Measurements from ENCODE around the gene HSDL1. TPM values are rescaled to one million over a fixed set of nuclear protein-coding genes. Genes with fewer than 3 reads are reported as not detected.

HSDL1 gene
- total and polyA plus RNA-seq, 2 of the 8 experiments (the other 6 are each of a cell fraction or from before 2014, with no cell fraction given): 25.0 to 55.7 TPM

Other genes starting within 250 kb of the HSDL1 start
- 5.8 and 7.0 TPM in 2 replicates for gene MLYCD, start 246.1 kb downstream of the HSDL1 start, total RNA-seq (2021; fragmentation: NEBNext Ultra II Directional; extraction: Animal tissue kit (Norgen Biotek cat#: 25700))
- 3.7 and 4.6 TPM in 2 replicates for gene MLYCD, start 246.1 kb downstream of the HSDL1 start, polyA plus RNA-seq (2011; rRNA removed)
- 0.48 and 0.58 TPM in 2 replicates for gene OSGIN1, start 191.9 kb downstream of the HSDL1 start, total RNA-seq (2021; fragmentation: NEBNext Ultra II Directional; extraction: Animal tissue kit (Norgen Biotek cat#: 25700))
- 0.76 and 1.5 TPM in 2 replicates for gene OSGIN1, start 191.9 kb downstream of the HSDL1 start, polyA plus RNA-seq (2011; rRNA removed)
- gene NECAB2, start 176.9 kb downstream of the HSDL1 start, total RNA-seq (2021; fragmentation: NEBNext Ultra II Directional; extraction: Animal tissue kit (Norgen Biotek cat#: 25700)): 2.0 and 3.6 TPM in 2 replicates
- gene NECAB2, start 176.9 kb downstream of the HSDL1 start, polyA plus RNA-seq (2011; rRNA removed): 4.2 and 7.5 TPM in 2 replicates
- not detected in 2 replicates for gene SLC38A8, start 102.4 kb downstream of the HSDL1 start, total RNA-seq (2021; fragmentation: NEBNext Ultra II Directional; extraction: Animal tissue kit (Norgen Biotek cat#: 25700))
- 0.08 TPM in 1 of 2 replicates, not detected in the other for gene SLC38A8, start 102.4 kb downstream of the HSDL1 start, polyA plus RNA-seq (2011; rRNA removed)
- 52.0 and 53.3 TPM in 2 replicates for gene MBTPS1, start 28.2 kb downstream of the HSDL1 start, total RNA-seq (2021; fragmentation: NEBNext Ultra II Directional; extraction: Animal tissue kit (Norgen Biotek cat#: 25700))
- gene MBTPS1, start 28.2 kb downstream of the HSDL1 start, polyA plus RNA-seq (2011; rRNA removed): 30.6 and 33.7 TPM in 2 replicates
- 0.09 and 0.27 TPM in 2 replicates for gene DNAAF1, start 131 bp upstream of the HSDL1 start, total RNA-seq (2021; fragmentation: NEBNext Ultra II Directional; extraction: Animal tissue kit (Norgen Biotek cat#: 25700))
- gene DNAAF1, start 131 bp upstream of the HSDL1 start, polyA plus RNA-seq (2011; rRNA removed): 0.06 and 0.15 TPM in 2 replicates
- 63.8 and 68.0 TPM in 2 replicates for gene TAF1C, start 41.9 kb upstream of the HSDL1 start, total RNA-seq (2021; fragmentation: NEBNext Ultra II Directional; extraction: Animal tissue kit (Norgen Biotek cat#: 25700))
- 44.6 and 81.6 TPM in 2 replicates for gene TAF1C, start 41.9 kb upstream of the HSDL1 start, polyA plus RNA-seq (2011; rRNA removed)
- gene ADAD2, start 46.0 kb upstream of the HSDL1 start, total RNA-seq (2021; fragmentation: NEBNext Ultra II Directional; extraction: Animal tissue kit (Norgen Biotek cat#: 25700)): 1.3 and 1.6 TPM in 2 replicates
- gene ADAD2, start 46.0 kb upstream of the HSDL1 start, polyA plus RNA-seq (2011; rRNA removed): 1.2 and 2.3 TPM in 2 replicates
- gene KCNG4, start 94.8 kb upstream of the HSDL1 start, total RNA-seq (2021; fragmentation: NEBNext Ultra II Directional; extraction: Animal tissue kit (Norgen Biotek cat#: 25700)): not detected in 2 replicates
- gene KCNG4, start 94.8 kb upstream of the HSDL1 start, polyA plus RNA-seq (2011; rRNA removed): not detected in 2 replicates
- gene WFDC1, start 149.7 kb upstream of the HSDL1 start, total RNA-seq (2021; fragmentation: NEBNext Ultra II Directional; extraction: Animal tissue kit (Norgen Biotek cat#: 25700)): 1.1 and 1.6 TPM in 2 replicates
- 0.52 and 0.70 TPM in 2 replicates for gene WFDC1, start 149.7 kb upstream of the HSDL1 start, polyA plus RNA-seq (2011; rRNA removed)
- 2.8 and 3.6 TPM in 2 replicates for gene ATP2C2, start 223.4 kb upstream of the HSDL1 start, total RNA-seq (2021; fragmentation: NEBNext Ultra II Directional; extraction: Animal tissue kit (Norgen Biotek cat#: 25700))
- gene ATP2C2, start 223.4 kb upstream of the HSDL1 start, polyA plus RNA-seq (2011; rRNA removed): 1.2 and 2.6 TPM in 2 replicates